ENCODE results near the gene KRTAP4-4. TPM values are rescaled to one million over a fixed set of nuclear protein-coding genes. Genes with fewer than 3 reads are reported as not detected.
"Not testable (repeated sequence)": the region's sequence is repeated elsewhere in the genome, so short reads cannot be mapped to it uniquely, and the experiment has no call there.

Gene KRTAP4-4
- total RNA-seq, 1 donor from 2014 or later = not detected

DNA sequence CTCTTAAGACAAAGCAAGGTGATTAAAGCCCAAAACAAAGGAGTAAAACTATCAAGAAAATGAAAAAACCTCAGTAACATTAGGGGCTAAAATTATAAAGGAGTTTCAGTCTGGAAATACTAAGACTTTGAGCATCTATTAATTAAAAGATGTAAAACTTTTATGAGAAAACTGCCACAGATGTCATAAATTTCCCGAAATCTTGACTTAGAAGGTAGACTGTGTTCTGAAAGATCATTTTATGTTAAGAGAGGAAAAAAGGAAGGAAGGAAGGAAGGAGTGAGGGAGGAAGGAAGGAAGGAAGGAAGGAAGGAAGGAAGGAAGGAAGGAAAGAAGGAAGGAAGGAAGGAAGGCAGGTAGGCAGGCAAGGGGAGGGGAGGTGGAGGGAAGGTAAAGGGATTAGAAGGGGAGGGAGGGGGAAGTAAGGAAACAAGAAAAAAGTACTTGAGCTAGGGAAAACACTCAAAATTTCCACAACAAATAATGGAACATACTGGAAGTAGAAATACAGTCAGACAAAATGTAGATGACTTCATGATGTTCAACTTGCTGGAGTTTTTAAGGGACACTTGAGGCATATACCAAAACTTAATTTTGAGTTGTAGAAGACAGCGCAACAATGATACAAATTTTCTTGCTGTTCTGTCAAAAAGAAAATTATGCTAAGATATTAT is 12.9 kb downstream of the KRTAP4-4 start:
- ATAC-seq = no peak

DNA sequence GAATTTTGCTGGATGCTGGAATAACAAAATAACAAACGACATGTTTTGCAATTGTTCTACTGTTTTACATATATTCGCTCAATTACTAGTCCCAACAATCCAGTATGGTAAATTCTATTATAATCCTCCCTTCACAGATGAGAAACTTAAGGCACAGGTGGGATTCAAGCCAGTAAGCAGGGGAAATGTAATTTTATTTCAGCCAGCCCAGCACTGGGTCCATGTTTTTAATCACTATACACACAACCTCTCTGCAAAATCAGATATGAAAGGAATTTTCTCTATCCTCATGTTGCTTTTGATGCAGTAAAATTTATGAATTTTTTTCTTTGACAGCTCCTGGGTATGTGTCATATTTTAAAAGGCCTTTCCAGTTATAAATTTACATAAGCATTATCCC is 15.3 kb downstream of the KRTAP4-4 start:
- no peak for ATAC-seq

DNA sequence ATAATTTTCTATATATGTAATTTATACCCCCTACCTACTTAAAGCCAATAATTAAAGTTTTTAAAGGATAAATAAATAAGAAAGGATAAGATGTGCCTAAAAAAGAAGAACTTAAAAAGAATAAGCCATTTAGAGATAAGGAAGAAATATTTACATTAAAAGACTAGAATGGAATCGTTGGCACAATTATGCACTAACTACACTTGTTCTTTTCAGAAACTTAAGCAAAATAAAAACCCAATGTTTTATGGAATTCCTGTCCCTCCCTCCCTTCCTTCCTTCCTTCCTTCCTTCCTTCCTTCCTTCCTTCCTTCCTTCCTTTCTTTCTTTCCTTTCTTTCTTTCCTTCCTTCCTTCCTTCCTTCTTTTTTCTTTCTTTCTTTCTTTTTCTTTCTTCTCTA is 15.7 kb downstream of the KRTAP4-4 start:
- ATAC-seq = no peak

DNA sequence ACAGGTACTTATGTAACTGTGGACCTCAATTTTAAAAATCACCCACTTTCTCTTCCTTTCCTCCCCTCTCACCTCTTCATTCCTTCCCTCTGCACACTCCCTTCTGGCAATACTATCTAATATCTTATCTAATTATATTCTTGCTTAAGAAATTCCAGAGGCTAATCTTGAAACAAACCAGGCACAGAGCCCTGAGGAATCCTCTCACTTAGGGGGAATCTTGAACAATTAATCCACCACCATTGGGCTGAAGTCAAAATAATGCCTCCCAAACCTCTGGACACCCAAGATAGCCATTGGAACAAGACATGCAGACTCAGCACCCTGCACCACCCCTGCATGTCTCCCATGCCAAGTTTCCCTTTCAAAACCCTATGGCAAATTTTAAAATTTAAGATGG is 19.2 kb downstream of the KRTAP4-4 start:
- ATAC-seq = no peak

DNA sequence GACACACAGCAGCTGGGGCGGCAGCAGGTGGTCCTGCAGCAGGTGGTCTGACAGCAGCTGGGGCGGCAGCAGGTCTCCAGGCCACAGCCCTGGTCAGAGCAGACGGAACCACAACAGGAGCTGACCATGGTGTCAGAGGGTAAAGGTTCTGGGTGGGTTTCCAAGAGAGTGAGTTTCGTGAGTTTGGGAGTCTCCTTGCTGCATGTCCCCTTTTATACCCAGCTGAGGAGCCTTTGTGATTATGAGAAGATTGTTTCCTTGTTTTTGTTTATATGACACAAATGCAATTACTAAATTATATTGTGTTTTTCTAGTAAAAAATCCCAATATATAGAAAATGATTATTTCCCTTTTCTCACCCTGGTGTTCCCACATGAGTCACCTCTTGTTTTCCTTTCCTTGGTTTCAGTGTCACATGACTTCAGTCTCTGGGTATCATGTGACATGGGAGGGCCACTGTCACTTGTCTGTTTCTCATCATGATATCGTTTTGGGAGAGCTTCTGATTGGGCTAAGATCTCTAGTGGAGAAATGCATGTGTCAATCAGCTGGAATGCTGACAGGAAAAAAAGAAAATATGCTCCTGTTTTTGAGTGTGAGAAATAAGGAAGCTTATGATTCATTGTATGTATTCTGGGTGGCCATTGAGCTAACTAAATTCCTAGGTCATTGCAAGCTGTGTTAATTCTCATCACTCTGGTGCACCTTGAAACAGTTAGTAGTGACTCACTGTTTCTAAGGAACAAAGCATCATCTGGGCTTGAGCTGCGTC is 20.0 kb downstream of the KRTAP4-4 start, which contains the start of gene KRTAP4-6:
Gene KRTAP4-6 (minus strand): TSS at position 185 of the 772 bp plus-strand sequence. CDS start 57 bp downstream, at position 128.
- ATAC-seq = peak; percentile 86

DNA sequence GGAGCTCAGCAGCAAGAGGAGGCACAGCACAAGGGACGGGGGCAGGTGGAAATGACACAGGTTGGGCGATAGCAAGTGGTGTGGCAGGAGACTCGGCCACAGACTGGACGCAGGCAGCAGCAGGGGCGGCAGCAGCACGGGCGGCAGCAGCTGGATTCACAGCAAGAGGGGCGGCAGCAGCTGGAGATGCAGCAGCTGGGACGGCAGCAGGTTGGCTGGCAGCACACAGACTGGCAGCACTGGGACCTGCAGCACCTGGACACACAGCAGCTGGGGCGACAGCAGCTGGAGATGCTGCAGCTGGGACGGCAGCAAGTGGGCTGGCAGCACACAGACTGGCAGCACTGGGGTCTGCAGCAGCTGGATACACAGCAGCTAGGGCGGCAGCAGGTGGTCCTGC is 20.7 kb downstream of the KRTAP4-4 start:
- not testable (repeated sequence) for ATAC-seq

DNA sequence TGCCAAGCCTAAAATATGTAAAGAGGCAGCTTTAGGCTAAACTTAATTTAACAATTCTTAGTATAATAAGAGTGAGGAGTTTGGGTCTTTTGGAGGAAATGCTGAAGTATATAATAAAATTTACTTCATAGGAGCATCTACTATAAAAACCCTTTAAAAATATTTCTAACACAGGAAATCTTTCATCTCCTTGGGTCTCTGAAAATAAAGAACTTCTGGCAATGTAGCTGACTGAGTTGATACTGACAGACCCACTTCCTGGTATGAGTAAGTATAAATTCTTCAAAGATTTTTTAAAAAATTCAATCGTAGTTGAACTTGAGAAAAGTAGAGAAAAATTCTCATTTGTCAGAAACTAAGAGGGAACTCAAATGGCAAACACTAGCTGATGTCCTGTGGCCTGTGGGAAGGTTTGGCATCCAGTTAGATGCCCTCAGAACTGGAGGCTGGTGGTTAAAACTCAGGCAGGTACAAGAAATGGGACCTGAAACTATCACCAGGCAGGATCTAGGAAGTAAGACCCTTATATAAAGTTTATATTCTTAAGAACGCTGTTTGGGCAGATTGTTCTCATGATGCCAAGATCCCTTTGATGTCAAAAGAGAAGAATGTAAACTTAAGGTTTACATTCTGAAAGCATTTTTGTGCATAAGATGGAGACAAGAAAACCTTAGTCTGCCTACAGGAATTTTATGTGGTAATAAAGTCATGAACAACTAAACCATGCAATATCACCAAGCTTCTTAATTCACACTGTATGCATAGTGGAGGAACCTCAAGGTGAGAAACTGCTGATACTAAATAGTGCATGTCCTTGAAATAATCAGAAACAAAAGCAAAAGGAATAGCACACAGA is 26.4 kb downstream of the KRTAP4-4 start:
- ATAC-seq = no peak

DNA sequence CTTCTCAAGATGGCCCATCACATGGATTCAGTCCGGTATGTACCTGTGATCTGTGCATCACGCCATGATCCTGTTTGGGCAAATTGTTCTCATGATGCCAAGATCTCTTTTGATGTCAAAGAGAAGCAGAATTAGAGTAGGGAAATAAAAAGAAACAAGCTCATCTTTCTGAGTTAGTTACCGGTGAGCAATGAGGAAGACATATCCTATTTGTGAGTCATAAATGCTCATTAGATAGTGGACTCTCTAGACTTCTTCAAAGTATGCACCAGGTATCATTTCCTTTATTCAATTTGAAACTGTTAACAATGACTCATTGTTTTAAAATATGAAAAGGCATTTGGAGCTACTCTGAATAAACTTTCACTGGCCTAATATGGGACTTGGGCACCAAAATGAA is 28.6 kb downstream of the KRTAP4-4 start:
- ATAC-seq = peak; percentile 66

DNA sequence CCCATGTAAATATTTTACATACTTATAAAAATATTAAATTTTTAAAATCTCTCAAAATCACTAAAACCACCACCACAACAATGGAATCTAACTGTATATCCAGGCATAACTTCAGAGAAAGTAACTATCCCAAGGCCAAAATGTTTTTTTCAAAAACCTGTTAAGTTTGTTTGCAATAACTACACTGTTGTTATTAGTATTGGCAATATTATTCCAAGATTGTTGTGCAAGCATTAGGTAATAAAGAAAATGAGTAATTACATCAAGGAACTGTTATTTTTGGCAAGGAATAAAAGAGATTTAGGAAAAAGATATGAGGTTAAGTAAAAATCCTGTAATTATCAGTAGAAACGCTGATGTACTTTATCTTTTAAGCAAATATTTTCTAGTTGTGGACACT is 33.2 kb downstream of the KRTAP4-4 start:
- no peak for ATAC-seq

DNA sequence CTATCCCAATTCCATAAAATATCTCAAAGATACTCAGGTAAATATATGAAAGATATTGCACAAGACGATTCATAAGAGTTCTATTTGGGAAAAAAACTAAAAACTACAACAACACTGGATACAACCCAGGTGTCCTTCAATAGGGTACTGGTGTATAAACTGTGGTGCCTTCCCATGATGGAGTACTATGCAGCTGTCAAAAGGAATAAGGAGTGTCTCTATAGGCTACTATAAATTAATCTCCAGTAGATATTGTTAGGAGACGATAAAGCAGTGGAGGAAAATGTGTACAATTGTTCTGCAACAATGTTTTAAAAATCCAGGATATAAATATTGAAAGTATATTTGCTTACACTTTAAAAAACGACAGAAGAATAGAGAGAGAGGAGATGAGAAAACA is 34.1 kb downstream of the KRTAP4-4 start:
- ATAC-seq = no peak

DNA sequence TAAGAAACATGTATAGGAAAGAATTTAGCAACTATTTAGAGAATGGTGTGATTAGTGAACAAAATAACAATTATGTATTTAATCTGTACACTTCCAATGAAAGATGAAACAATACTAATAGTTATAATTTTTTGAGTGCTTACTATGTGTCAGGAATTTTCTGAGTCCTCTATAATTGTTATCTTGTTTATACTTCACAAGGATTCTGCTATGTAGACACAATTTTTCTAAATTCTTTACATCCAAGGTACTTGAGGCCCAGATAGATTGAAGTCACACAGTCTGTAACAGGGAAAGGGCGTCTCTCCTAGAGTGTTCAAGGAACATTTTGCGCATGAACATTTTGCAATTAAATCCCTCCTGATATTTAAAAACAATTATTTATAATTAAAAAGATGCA is 35.5 kb downstream of the KRTAP4-4 start:
- no peak for ATAC-seq

DNA sequence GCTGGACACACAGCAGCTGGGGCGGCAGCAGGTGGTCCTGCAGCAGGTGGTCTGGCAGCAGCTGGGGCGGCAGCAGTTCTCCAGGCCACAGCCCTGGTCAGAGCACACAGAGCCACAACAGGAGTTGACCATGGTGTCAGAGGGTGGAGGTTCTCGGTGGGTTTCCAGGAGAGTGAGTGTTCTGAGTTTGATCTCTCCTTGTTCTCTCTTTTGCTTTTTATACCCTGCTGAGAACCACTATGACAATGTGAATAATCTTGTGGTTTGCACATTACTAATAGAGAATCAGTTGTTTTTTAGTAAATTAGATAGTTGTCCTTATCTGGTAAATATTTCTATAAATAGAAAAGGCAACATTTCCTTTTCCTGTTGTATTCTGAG is 36.6 kb downstream of the KRTAP4-4 start, which contains the start of gene KRTAP4-12:
Gene KRTAP4-12 (minus strand): TSS at position 192 of the 381 bp plus-strand sequence. CDS start 60 bp downstream, at position 132.
- ATAC-seq = not testable (repeated sequence)

DNA sequence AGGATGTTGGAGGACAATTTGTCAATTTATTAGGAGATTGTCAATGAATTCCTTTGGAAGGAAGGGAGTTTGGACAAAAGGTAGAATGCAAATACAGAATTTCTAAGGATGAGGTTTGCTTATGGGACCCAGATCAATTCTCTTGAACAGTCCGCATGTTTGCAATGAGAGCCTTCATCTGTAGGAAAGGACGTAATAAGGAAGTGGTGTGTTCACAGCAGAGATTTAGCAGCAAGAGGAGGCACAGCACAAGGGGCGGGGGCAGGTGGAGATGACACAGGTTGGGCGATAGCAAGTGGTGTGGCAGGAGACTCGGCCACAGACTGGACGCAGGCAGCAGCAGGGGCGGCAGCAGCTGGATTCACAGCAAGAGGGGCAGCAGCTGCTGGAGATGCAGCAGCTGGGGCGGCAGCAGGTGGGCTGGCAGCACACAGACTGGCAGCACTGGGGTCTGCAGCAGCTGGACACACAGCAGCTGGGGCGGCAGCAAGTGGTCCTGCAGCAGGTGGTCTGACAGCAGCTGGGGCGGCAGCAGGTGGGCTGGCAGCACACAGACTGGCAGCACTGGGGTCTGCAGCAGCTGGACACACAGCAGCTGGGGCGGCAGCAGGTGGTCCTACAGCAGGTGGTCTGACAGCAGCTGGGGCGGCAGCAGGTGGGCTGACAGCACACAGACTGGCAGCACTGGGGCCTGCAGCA is 37.1 kb downstream of the KRTAP4-4 start:
- ATAC-seq = not testable (repeated sequence)

DNA sequence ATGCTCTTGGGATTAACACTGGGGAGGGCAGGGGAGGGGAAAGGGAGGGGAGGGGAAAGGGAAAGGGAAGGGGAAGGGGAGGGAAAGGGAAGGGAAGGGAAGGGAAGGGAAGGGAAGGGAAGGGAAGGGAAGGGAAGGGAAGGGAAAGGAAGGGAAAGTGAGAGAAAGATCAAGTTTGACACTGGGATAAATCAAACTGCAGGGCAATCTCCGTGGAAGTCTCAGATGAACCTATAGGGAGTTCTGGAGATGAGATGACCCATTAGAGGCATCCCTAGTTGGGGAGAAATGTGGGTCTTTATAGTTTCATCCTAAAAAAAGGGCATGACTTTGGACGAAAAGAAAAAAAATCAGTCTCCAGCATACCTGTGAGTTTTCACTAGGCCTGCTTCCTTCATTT is 38.8 kb downstream of the KRTAP4-4 start:
- no peak for ATAC-seq

DNA sequence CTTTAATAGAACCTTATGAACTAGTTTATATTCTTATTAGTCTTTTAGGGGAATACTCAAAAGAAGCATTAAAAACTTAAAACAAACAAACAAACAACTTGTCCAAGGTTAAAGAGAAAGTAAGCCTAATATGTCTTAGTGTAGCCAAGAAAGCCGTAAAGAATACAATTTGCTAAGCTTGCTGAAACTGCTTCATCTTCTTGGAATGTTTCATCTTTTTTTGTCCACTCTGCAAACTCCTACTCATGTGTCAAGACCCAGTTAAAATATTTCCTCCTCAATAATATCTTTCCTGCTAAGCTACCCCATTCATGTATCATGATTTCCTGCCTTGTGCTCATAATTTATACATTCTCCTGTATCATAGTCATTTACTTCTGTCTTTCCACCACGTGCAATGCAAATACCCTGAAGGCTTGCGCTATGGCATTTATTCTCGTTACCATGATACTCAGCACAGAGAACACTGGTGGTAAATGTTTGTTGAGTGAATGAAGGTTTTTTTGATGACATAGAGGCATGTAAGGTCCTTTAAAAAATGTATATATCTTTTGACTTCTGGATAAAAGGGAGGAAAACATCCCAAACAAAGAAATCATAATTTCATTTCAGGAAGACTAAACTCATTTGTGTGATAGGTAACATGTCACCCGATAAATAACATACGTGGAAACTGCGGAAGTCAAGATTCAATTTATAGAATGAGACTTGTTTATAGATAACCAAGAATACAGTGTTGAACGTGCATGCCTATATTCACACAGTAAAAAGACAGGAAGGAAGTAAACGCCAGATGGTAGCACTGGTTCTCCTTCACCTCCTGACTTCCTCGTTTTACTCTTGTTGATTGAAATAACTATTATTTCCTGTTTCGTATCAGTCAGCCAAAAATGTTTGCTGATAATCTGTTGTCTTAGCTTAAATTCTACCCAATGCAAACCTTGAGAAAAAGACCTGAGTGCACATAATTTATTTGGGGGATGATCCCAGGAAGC is 40.6 kb downstream of the KRTAP4-4 start:
- ATAC-seq = not testable (repeated sequence)

DNA sequence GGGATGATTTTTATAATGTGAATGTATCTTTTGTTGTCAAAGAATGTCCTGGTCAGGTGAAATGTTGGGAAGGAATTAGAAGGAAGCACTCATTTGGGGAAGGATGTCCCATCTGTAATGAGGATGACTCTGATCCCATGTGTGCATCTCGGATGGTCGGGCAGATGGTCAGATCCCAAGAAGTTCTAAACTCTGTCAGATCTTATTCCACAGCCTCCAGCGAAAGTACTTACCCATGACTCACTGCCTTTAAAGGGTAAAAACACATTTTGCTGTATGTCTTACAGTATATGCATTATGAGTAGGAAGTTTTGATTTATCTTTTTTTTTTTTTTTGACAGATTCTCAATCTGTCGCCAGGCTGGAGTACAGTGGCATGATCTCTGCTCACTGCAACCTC is 41.8 kb downstream of the KRTAP4-4 start:
- no peak for ATAC-seq

DNA sequence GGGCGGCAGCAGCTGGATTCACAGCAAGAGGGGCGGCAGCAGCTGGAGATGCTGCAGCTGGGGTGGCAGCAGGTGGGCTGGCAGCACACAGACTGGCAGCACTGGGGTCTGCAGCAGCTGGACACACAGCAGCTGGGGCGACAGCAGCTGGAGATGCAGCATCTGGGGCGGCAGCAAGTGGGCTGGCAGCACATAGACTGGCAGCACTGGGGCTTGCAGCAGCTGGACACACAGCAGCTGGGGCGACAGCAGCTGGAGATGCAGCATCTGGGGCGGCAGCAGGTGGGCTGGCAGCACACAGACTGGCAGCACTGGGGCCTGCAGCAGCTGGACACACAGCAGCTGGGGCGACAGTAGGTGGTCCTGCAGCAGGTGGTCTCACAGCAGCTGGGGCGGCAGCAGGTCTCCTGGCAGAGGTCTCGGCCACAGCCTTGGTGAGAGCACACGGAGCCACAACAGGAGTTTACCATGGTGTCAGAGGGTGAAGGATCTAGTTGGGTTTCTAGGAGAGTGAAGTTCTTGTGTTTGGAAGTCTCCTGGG is 42.6 kb downstream of the KRTAP4-4 start, which contains the start of gene KRTAP4-11:
Gene KRTAP4-11 (minus strand): TSS at position 528 of the 541 bp plus-strand sequence. CDS start 58 bp downstream, at position 470.
- ATAC-seq = not testable (repeated sequence)

DNA sequence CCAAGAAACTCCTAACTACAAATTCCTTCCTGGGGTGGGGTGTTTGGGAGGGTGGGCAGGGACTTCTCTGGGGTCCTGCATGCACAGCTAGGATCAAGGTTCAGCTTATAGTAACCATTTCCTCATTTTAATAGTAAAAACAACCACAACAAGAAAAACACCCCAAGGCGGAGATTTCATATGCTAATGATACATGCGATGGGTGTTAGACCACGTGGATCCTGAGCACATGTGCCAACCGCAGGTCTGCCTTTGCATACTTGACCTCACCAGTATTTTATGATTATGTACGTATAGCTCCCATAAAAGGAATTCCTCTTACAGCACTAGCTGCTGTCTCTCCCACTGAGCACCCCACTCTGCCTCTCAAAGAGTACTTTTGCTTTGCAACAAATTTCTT is 44.3 kb downstream of the KRTAP4-4 start:
- no peak for ATAC-seq

DNA sequence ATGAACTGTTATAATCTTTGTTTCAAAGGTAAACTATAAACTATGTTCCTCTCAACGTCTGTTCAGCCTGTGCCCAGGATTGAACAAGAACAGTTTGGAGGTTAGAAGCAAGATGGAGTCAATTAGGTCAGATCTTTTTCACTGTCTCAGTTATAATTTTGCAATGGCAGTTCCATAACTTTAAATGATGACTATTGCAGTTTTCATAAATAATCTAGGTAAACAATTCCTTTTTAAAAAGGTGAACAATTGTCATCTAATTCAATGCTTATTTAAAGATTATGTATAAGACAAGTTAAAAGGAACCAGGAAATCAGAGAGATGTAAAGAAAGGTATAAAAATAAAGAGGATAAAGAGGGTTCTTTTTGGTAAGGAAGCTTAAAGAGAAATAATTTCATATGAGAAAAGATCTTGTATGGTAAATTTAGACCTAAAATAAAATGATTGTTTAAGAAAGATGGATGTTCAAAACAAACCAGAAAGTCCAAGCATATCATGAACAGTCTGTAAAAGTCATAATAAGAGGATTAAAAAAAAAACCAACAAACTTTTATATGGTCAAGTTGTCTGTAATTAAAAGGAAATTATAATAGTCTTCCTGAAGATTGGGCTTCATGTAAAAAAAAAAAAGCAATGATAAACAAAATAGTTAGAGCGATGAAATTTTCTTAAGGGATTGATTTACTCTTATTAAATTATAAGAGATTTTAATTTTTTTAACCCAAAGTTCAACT is 49.2 kb downstream of the KRTAP4-4 start:
- no peak for ATAC-seq
